Stimulated activated CD8-positive, alpha-beta memory T cell treated with anti-CD3 and anti-CD28 coated beads, Interleukin-7, amount 100 ng/mL, for 1 hour (primary cell): ENCODE data around the gene PLXNA4.

Source experiments
- DNase-seq, 2 donors: peaks; one replicate each; pipeline ENCODE4 v3.0.0-alpha.2; 2020; ENCODE audit warnings: low read depth in 2 of 2

PLXNA4 gene

GRCh38 chr7:132436121-132436520 is 140.1 kb downstream of the PLXNA4 start:
- DNase-seq, result no peak

- no peak for DNase-seq
These were observed 141.0 kb downstream of the PLXNA4 start for GRCh38 chr7:132435016-132435990.

- DNase-seq, result no peak
These were observed 142.2 kb downstream of the PLXNA4 start for GRCh38 chr7:132434041-132434440.

GRCh38 chr7:132433301-132433700 is 143.0 kb downstream of the PLXNA4 start:
- DNase-seq, result no peak

DNA sequence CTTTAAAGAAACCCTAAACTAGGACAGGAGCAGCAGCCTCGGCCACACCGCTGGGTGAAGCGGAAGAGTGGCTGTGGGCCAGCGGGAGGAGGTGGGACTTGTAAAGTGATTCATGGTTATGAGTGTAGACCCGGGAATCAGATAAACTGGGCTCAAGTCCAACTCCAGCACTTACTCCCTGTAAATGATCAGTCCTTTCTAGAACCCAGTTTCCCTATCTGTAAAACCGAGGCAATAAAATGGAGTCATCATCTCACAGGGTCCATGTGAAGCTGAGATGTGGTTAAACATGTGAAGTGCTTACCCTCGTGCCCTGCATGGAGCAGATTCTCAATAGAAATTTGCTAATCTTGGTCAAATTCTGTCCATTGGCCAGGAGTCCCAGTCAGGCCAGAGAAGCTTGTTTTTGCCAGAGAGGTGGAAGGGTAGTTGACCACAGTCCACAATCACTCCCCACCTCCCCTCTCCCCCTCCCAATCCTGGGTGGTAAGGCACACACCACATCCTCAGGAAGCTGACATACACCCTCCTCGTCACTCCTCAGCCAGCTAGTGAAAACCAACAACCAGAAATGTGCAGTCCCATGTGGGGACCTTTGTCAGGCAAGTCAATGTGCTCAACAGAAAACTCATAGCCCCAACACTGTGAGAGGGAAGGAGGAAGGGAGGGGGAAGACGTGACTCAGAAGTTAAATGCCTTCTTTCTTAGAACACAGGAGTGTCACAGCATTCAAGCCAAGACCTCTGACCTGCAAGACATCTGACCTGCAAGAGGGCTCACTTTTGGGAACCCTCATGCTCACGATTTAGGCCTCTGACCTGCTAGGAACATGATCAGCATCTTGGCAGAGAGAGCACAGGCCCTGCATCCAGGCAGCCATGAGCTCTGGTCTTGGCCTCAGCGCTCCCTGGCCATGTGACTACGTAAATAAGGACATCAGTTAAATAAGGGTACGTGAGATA is 145.1 kb downstream of the PLXNA4 start:
- DNase-seq, result peak; percentile 18 to 22

- no peak for DNase-seq
These were observed 146.0 kb downstream of the PLXNA4 start for GRCh38 chr7:132430041-132430855.

- DNase-seq, result no peak
These were observed 147.1 kb downstream of the PLXNA4 start for GRCh38 chr7:132429181-132429580.

- DNase-seq, result no peak
These were observed 147.9 kb downstream of the PLXNA4 start for GRCh38 chr7:132428247-132428919.

DNA sequence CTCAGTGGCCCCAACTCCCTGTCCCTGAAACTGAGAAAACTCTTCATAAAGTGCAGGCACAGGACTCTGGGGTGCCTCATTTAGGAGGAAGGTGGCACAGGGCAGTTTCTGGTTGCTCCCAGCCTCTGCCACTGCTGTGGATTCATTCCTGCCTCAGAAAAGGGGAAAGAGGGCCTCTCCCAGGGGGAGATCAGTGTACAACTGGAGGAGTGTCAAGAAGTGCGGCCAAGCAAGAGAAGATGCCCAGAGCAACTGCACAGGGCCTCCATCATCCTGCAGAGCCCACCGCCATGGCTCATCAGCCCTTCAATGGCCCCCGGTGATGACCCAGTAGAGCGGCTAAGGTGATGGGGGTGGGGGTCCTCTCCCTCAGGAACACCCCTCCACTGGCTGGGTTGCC is 150.3 kb downstream of the PLXNA4 start:
- no peak for DNase-seq

GRCh38 chr7:132424821-132425724 is 151.2 kb downstream of the PLXNA4 start:
- DNase-seq, result no peak

DNA sequence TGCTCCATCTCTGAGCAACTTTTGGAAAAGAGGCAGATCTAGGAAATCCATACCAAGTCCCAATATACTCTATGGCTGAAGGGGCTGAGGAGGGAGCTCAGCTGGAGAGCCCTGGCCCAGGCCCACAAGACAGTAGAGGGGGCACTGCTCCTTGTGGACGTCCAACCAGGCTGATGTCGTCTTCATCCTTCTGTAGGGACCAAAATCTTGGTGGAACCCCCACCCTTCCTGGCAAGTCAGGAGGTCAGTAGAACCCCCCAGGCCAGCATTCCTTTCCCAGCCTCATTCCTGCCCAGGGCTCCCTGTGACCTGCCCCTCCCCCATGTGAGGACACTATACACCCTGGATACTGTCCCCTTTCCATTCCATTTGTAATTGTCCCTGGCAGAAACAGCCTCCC is 152.0 kb downstream of the PLXNA4 start:
- DNase-seq, result no peak

GRCh38 chr7:132423594-132424200 is 152.6 kb downstream of the PLXNA4 start:
- DNase-seq, result no peak

- DNase-seq, result no peak
These were observed 153.7 kb downstream of the PLXNA4 start for GRCh38 chr7:132422502-132423111.

GRCh38 chr7:132420527-132420926 is 155.7 kb downstream of the PLXNA4 start:
- no peak for DNase-seq

DNA sequence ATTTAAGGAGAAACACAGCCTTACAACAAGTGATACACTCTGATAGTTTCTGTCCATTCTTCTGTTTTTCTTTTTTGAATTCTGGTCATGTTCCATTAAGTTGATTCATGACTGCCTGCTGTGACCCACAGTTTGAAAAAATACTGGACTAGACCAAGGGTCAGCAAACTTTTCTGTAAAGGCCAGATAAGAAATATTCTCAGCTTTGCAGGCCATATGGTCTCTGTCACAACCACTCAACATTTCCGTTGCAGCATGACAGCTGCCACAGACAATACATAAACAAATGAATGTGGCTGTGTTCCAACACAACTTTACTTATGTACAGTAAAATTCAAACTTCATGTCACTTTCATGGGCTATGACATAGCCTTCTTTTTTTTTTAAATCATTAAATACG is 156.7 kb downstream of the PLXNA4 start:
- no peak for DNase-seq

DNA sequence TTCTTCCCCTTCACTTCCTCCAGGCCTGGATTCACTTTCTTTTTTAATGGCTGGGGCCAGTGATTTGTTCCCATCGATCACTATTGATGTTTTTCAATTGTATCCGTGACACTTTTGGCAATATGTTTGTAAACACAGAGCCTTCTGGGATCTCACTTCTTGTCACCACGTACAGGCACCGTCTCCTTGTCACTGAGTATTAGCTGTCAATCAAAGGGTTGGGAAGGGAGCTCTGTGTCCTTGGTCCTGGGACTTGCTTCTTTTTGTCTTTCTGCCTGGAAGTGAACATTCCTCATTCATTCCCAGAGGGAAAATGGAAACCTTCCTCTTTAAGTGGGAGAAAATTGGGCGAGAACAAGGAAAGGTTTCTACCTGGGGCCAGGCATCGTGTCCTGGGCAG is 157.4 kb downstream of the PLXNA4 start:
- DNase-seq, result no peak

DNA sequence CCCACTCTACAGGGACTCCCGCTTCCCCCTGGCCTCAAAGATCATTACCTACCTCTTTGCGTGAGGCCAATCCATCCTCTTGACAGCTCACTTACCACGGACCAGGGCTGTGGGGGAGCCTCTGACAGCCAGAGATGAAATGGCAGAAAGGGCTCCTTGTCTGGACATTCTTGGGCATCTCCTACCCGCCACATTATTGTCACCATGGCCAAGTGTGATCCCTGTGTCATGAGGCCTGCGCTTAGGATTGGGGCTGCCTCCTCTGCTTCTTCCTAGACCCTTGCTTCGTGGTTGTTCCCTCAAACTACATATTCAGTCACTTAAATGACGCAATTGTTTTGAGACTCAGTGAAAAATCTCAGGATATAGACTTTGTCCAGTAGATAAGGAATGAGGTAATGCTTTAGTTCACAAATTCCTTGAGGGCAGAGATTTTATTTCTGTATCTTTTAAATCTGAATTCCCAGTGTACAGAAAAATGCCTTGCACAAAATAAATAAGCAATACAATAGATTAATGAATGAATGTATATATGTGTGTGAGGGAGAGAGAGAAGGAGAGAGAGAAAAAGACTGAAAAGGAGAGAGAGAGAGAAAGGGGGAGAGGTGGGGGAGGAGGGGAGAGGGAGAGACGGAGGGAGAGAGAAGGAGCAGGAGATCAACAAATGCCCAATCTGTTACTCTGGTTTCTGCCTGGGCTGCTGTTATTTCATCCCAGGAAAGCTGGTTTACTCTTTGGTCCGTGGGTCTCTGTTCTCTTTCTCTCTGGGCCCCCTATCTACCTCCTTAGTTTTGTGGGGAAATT is 159.0 kb downstream of the PLXNA4 start:
- no peak for DNase-seq

DNA sequence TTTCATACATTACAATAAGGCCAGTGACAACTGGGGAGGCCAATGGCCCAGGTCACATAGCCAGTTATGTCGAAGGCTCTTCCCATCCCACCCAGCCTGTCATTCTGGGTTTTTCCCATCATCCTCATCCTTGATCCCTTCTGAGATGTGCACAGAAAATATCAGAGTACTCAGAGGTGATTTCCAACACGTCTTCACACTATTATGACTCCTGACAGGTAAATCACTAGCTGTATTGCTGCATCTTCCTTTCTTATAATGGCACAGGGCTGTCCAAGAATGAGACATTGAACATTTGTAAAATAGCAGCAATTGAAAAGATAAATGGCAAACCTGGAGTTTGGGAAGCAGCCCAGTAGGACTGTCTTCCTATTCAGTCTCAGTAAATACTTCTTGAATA is 159.9 kb downstream of the PLXNA4 start:
- DNase-seq, result no peak
